T-helper 2 cell treated with Interferon-gamma antibody and Interleukin-4, amounts not matched to agents 5 μg/mL and 100 μg/mL, for 36 hours (primary cell): ENCODE data around the gene ZNF334.

Experiments
- DNase-seq: peaks from one replicate; pipeline ENCODE4 v3.0.0; 2021; ENCODE audit warnings: low spot score
- H3K27ac Mint-ChIP-seq: one replicate; pipeline ENCODE4 v1.8.0; 2021; ENCODE audit warnings: mild to moderate bottlenecking, mixed read lengths
- H3K27me3 Mint-ChIP-seq: one replicate; pipeline ENCODE4 v1.8.0; 2021; ENCODE audit warnings: low read depth, mixed read lengths
- H3K36me3 Mint-ChIP-seq: one replicate; pipeline ENCODE4 v1.8.0; 2021; ENCODE audit warnings: low read depth, mixed read lengths
- H3K4me1 Mint-ChIP-seq: one replicate; pipeline ENCODE4 v1.8.0; 2021; ENCODE audit warnings: low read depth, mixed read lengths
- H3K4me3 Mint-ChIP-seq: one replicate; pipeline ENCODE4 v1.8.0; 2022; ENCODE audit warnings: mild to moderate bottlenecking, moderate library complexity, mixed read lengths
- H3K9me3 Mint-ChIP-seq: one replicate; pipeline ENCODE4 v1.8.0; 2021; ENCODE audit warnings: mixed read lengths

ZNF334 gene

DNA sequence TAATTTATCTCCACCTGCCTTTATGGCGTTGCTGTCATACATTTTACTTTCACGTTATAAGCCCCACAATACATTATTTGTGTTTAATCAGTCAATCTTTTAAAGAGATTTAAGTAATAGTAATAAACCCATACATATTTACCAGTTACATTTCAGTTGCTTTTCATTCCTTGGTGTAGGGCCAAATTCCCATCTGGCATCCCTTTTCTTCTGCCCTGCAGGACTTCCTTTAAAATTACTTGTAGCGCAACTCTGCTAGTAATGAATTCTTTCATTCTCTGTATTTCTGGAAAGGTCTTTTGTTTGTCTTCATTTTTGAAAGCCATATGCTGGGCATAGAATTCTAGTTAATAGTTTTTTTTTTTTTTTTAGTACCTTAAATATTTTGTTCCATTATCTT, 24.9 kb downstream of the ZNF334 start:
- DNase-seq: no peak

DNA sequence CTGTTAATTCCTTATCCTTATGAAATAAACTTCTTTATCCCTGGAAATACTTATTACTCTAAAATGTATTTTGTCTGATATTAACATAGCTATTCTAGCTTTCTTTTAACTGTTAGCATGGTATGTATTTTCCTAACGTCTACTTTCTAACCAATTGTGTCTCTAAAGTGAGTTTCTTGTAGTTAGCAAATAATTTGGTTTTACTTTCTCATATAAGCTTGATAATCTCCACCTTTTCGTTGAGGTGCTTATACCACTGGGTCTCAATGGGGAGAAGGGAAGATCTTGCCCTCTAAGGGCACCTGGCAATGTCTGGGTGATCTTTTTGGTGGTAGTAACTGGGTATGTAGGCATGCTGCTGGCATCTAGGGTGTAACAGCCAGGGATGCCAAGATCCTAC, 25.7 kb downstream of the ZNF334 start:
- Mint-ChIP-seq H3K9me3 (peaks cover 5% of the 10 kb centered on the region), H3K4me1 (no peaks in the 10 kb centered on the region), H3K4me3 (no peak overlapping the region), H3K36me3 (no peaks in the 10 kb centered on the region), H3K27ac (no peak overlapping the region), H3K27me3 (peaks cover 43% of the 10 kb centered on the region)
- no peak for DNase-seq

More for the DNA sequence above, 24.9 kb downstream of the ZNF334 start:
- no peaks in the 10 kb centered on the region for H3K36me3 Mint-ChIP-seq
- peaks cover 5% of the 10 kb centered on the region for H3K9me3 Mint-ChIP-seq
- H3K4me3 Mint-ChIP-seq: no peak overlapping the region
- no peaks in the 10 kb centered on the region for H3K4me1 Mint-ChIP-seq
- peaks cover 42% of the 10 kb centered on the region for H3K27me3 Mint-ChIP-seq
- no peak overlapping the region for H3K27ac Mint-ChIP-seq

DNA sequence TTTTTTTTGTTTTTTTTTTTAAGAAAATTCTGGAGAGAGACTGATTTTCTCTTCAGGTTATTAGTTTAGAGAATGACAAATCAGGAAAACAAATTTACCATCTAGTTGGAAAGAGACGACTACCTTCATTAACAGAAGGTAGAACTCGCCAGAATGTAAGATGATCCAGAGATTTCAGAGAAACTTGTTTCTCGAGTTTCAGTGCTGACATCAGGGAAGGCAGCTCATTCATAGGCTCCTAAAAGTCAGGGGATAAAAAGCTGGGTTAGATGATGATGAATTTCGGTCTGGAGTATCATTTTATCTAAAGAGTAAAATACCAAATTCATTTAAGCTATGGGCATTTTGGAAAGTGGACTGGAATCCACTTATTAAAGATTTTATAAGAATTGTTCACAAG, 27.9 kb downstream of the ZNF334 start:
- Mint-ChIP-seq H3K36me3 (no peaks in the 10 kb centered on the region), H3K4me1 (no peaks in the 10 kb centered on the region), H3K9me3 (no peaks in the 10 kb centered on the region), H3K27ac (no peak overlapping the region), H3K4me3 (no peak overlapping the region), H3K27me3 (peaks cover 39% of the 10 kb centered on the region)
- DNase-seq: no peak

- Mint-ChIP-seq H3K4me3 (no peak overlapping the region), H3K27me3 (peaks cover 39% of the 10 kb centered on the region), H3K9me3 (no peaks in the 10 kb centered on the region), H3K36me3 (no peaks in the 10 kb centered on the region), H3K27ac (no peak overlapping the region), H3K4me1 (no peaks in the 10 kb centered on the region)
- no peak for DNase-seq
Observed at GRCh38 chr20:46484954-46485353, 28.4 kb downstream of the ZNF334 start.

GRCh38 chr20:46483879-46484278, 29.5 kb downstream of the ZNF334 start:
- Mint-ChIP-seq H3K27me3 (peaks cover 35% of the 10 kb centered on the region), H3K27ac (no peak overlapping the region), H3K4me1 (no peaks in the 10 kb centered on the region), H3K9me3 (no peaks in the 10 kb centered on the region), H3K4me3 (no peak overlapping the region), H3K36me3 (no peaks in the 10 kb centered on the region)
- no peak for DNase-seq

DNA sequence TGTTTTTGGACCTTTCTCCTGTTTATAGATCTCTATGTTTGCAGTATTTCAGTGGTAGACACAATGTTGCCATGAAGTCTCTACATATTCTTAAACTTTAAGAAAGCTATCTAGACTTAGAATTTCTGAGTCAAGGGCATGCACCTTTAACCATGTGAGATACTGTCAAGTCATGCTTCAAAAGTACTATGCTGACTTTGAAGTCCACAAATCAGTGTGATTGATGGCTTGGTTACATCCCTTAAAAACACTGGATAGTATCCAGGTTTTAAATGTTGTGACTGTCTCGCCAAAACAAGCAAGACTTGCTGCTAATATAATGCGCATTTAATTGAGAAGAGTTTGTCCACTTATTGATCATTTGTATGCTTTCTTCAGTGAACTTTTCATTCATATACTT, 30.5 kb downstream of the ZNF334 start:
- Mint-ChIP-seq H3K36me3 (no peaks in the 10 kb centered on the region), H3K27ac (no peak overlapping the region), H3K9me3 (no peaks in the 10 kb centered on the region), H3K27me3 (peaks cover 36% of the 10 kb centered on the region), H3K4me3 (no peak overlapping the region), H3K4me1 (no peaks in the 10 kb centered on the region)
- DNase-seq: no peak

DNA sequence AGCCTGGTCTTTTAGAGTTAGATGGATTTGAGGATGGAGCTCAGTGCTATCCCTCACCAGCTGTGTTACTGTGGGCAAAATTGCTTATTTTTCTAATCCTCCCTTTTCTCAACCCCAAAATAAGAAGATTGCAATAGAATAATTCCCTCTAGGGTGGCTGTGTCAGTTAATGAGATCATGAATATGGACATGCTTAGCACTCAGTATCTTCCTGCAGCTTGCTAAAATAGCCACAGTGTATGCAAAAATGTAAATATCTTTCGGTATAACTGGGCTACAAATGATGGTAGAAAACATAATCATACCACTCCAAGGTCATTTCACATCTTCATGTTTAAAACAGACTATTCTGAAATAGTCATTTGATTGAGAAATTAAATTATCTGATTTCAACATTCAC, 35.7 kb downstream of the ZNF334 start:
- no peak for DNase-seq
- Mint-ChIP-seq H3K4me1 (no peaks in the 10 kb centered on the region), H3K27ac (no peak overlapping the region), H3K36me3 (no peaks in the 10 kb centered on the region), H3K4me3 (no peak overlapping the region), H3K27me3 (peaks cover 20% of the 10 kb centered on the region), H3K9me3 (no peaks in the 10 kb centered on the region)

DNA sequence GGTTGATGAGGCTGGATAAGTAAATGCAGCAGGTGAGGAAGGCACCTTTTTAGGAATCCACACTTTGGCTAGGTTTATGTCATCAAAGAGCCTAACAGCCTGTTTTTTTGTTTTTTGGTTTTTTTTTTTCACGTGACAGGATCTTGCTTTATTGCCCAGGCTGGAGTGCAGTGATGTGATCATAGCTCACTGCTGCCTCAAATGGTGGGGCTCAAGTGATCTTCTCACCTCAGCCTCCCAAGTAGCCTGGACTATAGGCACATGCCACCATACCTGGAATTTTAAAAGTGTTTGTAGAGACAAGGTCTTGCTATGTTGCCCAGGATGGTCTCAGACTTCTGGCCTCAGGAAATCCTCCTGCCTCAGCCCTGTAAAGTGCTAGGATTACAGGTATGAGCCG, 36.1 kb downstream of the ZNF334 start:
- peaks cover 23% of the 10 kb centered on the region for H3K27me3 Mint-ChIP-seq
- no peaks in the 10 kb centered on the region for H3K9me3 Mint-ChIP-seq
- no peaks in the 10 kb centered on the region for H3K36me3 Mint-ChIP-seq
- H3K4me3 Mint-ChIP-seq: no peak overlapping the region
- H3K27ac Mint-ChIP-seq: no peak overlapping the region
- H3K4me1 Mint-ChIP-seq: no peaks in the 10 kb centered on the region
- no peak for DNase-seq

DNA sequence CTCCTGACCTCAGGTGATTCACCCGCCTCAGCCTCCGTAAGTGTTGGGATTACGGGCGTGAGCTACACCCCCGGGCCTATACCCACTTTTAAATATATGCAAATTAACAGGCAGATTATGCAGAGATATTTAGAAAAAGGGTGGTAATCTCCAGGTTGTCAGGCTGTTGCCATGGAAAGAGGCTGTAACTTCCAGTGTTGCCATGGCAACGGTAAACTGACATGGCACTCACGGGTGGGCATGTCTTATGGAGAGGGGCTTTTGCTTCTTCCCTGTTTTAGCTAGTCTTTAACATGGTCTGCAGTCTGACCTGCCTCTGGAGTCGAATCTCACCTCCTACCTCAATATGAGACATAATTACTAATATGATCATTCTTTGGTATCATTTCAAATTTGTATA, 44.9 kb downstream of the ZNF334 start:
- Mint-ChIP-seq H3K4me3 (no peak overlapping the region), H3K4me1 (no peaks in the 10 kb centered on the region), H3K27ac (no peak overlapping the region), H3K27me3 (peaks cover 13% of the 10 kb centered on the region), H3K9me3 (no peaks in the 10 kb centered on the region), H3K36me3 (no peaks in the 10 kb centered on the region)
- DNase-seq: no peak

DNA sequence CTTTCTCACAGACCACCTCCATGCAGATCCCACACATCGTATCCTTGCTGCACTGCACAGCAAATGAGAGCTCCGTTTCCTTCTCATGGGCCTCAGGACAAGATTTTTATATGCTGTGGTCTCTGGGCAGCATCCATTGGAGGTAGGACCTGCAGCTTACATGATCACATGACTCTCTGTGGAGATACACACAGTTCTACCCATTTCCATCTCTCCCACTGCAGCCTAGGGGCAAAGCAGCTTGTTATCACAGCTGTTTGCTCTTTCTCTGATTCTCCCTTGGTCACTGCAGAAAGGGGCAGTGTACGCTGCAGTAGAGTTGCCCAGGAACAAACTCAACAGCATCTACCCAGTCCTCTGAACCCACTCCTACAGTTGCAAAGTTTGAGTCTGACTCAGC, 48.9 kb downstream of the ZNF334 start:
- Mint-ChIP-seq H3K36me3 (no peaks in the 10 kb centered on the region), H3K4me3 (no peak overlapping the region), H3K27ac (no peak overlapping the region), H3K4me1 (no peaks in the 10 kb centered on the region), H3K27me3 (peaks cover 16% of the 10 kb centered on the region), H3K9me3 (no peaks in the 10 kb centered on the region)
- DNase-seq: no peak

GRCh38 chr20:46463852-46464251, 49.5 kb downstream of the ZNF334 start:
- H3K36me3 Mint-ChIP-seq: no peaks in the 10 kb centered on the region
- H3K27me3 Mint-ChIP-seq: peaks cover 18% of the 10 kb centered on the region
- H3K4me3 Mint-ChIP-seq: no peak overlapping the region
- no peaks in the 10 kb centered on the region for H3K4me1 Mint-ChIP-seq
- H3K27ac Mint-ChIP-seq: no peak overlapping the region
- no peaks in the 10 kb centered on the region for H3K9me3 Mint-ChIP-seq
- DNase-seq: no peak

- Mint-ChIP-seq H3K9me3 (peaks cover 8% of the 10 kb centered on the region), H3K4me3 (no peak overlapping the region), H3K27ac (no peak overlapping the region), H3K36me3 (no peaks in the 10 kb centered on the region), H3K4me1 (no peaks in the 10 kb centered on the region), H3K27me3 (peaks cover 25% of the 10 kb centered on the region)
- no peak for DNase-seq
Observed at GRCh38 chr20:46461808-46462207, 51.6 kb downstream of the ZNF334 start.

- peaks cover 25% of the 10 kb centered on the region for H3K27me3 Mint-ChIP-seq
- DNase-seq: no peak
- no peak overlapping the region for H3K4me3 Mint-ChIP-seq
Observed at GRCh38 chr20:46458866-46459750, 54.3 kb downstream of the ZNF334 start.

DNA sequence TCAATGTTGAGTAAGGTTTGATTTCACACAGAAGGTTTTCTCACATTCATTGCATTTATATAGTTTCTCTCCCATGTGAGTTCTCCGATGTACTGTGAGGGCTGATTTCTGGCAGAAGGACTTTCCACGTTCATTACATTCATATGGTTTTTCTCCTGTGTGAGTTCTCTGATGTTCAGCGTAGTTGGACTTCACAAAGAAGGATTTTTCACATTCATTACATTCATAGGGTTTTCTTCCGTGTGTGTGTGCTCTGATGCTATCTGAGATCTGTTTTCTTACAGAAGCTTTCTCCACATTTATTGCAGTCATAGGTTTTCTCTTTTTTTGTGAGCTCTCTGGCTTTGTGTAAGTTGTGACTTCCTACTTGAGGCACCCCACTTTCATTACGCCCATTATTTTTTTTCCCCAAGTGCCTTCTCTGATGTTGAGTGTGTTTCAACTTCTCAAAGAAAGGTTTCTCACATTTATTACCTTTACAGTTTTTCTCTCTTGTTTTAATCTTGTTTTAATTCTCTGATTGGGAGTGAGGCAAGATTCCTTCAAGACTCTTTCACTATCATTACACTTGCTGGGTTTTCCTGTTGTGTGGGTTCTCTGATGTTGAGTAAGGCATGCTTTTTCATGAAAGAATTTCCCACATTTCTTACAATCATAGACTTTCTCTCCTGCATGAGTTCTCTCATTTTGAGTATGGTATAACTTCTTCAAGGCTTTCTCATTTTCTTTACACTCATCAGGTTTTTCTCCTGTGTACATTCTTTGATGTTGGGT, 56.9 kb downstream of the ZNF334 start:
- Mint-ChIP-seq H3K27ac (no peak overlapping the region), H3K4me3 (no peak overlapping the region), H3K27me3 (peaks cover 21% of the 10 kb centered on the region), H3K36me3 (no peaks in the 10 kb centered on the region), H3K4me1 (no peaks in the 10 kb centered on the region), H3K9me3 (peaks cover 21% of the 10 kb centered on the region)
- DNase-seq: no peak

More at GRCh38 chr20:46458866-46459750, 54.3 kb downstream of the ZNF334 start:
- no peaks in the 10 kb centered on the region for H3K36me3 Mint-ChIP-seq
- no peaks in the 10 kb centered on the region for H3K4me1 Mint-ChIP-seq
- no peak overlapping the region for H3K27ac Mint-ChIP-seq
- peaks cover 21% of the 10 kb centered on the region for H3K9me3 Mint-ChIP-seq
